Fibroblast of skin of abdomen (primary cell): Measurements from ENCODE around the gene SLAMF8.
A peak's percentile ranks its signal among the peaks of the same experiment; 100 is the strongest.

ENCODE experiments used
- DNase-seq: peaks from one replicate; pipeline ENCODE4 v3.0.0-alpha.2; 2013

SLAMF8 gene

DNA sequence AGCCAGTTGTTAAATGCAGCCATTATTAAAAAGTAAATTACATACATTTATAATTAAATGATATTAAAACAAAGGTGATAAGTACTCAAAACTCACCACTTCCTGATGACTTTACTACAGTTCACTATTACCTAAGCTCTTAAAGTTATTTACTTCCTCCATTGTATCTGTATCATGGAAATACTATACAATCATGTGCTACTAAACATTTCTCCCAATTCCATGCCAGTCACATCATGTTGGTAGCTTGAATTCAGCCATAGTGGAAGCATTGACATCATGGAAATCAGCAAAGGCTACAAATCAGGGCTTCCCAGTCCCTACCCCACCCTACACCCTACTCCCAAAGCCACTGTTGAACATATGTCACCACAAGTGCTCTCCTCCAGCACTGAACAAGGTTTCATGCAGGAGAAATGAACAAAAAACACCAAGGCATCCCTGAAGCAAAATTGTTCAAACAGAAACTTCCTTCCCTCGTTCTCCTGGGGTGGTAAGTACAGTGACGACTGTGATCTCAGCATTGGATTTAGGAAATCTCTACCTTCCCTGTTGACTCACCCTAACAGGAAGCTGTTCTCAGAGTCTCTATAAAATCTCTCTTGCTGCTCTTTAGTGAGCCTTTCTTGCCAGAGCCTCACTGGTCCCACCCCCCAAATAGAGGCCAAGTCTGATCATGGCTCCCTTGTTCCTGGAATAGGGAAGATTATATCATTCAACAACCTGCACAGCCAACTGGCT, 23.1 kb downstream of the SLAMF8 start:
- peak; percentile 35 for DNase-seq

GRCh38 chr1:159851407-159851806, 24.7 kb downstream of the SLAMF8 start:
- DNase-seq, result no peak

DNA sequence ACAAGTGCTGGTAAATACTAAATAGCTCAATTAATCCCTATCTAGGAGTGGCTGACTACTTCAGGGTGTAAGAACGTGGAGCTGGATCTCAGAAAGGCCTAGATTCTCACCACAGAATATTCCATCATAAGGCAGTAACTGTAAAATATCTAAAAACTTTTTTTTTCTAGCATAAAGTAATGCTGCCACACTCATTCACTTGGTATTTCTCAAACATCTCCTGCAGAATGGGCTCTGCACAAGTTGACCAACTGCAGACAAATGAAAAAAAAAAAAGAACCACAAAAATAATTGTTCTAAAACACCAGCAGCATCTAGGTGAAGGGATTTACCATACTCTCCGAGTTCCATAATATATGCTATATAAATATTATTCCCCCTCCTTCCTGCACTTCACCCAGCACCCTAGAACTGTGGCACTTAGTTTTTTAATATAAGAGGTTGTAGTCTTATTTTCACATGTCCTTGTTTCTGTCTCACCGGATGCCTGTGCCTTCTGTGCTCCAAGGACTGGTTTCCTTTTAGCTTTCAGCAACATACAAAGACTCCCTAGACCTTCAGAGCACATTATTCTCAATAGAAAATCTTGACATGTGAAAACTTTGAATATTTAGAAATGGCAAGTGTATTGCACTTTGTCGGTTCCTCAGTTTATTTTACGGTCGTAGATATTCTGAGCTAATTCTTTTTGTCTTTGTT, 26.9 kb downstream of the SLAMF8 start:
- DNase-seq, result peak; percentile 65

DNA sequence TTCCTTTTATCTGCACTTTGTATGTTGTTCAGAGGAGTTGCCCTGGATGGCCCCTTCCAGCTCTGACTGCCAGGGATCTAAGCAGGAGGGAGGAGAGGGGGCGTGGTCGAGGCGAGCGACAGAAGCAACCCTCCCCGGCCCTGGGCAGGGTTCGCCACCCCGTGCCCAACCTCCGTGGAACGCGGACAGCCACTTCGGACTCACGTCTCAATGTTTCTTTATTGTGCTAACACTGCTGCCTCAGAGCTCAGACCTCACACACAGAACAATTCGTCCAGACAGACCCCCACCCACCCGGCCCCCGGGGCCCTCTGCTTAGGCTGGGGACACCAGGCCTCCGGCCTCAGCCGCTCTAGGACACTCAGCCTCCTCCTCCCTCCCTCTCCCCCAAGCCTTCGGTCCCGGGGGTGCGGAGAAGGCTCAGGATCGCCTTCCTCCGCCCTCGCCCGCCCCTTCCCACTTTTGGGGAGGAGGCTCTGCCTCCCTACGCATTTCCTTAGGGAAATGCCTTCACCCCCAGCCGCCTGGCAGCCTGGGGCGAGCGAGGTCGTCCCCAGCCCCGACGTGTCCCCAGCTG, 27.5 kb downstream of the SLAMF8 start:
- DNase-seq, result no peak

GRCh38 chr1:159854693-159855192, 28.1 kb downstream of the SLAMF8 start:
- DNase-seq, result peak; percentile 82

DNA sequence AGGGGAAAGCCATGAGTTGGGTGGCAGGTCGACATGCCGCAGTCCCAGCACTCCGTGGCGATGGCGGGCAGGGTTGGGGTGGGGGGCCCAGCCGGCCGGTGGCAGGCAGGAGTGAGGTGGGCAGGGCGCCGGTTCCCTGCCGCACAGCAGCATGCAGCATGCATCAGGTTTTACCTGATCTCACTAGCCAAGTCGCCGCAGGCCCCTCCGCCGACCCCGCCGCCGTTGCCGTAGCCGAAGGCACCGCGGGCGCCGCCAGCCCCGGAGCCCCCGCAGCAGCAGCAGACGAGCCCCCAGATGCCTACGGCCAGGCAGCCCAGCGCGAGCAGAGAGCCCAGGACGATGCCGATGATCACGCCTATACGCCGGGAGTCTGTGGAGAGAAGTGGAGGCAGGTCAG, 29.0 kb downstream of the SLAMF8 start:
- DNase-seq, result no peak

DNA sequence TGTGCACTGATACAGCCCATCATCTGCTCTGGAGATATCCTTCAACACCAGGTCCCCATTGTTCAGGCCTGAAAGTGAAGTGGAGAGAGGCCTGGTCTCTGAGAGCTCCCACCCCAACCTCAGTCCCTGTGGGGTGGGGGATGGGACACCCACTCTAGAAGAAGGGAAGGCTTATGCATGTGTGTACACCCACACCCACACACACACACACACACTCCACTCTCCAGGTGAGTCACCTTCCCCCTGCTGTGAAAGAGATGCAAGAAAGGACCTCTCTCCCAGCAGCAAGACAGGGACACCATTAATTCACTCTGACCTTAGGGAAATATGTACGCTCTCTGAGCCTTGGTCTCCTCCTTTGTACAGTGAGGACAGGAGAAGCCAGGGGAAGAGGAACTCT, 29.9 kb downstream of the SLAMF8 start:
- DNase-seq, result no peak

DNA sequence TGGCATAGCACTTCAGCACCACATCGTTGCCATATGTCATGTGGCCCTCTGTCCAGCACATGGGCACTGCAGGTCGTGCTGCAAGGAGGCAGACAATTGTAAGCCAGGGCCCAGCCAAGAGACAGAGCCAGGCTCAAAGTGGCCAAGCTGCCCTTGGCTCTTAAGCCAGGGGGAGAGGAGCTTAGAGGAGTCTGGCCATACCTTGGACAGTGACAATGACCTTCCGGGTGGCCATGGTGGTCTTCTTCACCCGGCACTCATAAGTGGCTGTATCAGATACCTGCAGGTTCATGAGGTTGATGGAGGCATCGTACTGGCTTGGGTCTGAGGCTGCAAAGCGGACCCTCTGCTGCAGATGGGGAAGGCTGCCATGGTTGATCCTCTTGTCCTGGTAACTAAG, 31.2 kb downstream of the SLAMF8 start:
- DNase-seq, result no peak

- DNase-seq, result no peak
These were observed 33.2 kb downstream of the SLAMF8 start for GRCh38 chr1:159859767-159860322.

DNA sequence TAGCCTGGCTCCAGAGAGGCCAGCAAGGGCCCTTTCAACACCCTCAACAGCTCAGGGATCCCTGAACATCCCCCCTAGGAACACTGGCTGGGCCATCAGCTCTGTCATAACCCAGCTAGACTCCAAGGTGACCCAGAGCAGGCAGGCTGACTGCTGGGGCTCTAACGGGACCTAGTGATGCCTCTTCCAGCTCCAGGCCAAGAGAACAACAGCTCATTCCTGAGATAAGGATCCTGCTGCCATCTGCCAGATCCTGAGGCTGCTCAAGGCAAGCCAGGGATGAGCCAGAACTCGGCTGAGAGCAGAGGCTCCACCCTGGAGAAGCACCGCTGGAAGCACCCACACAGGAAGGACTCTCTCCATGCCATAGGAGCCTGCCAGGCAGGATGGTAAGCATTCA, 33.8 kb downstream of the SLAMF8 start:
- no peak for DNase-seq

DNA sequence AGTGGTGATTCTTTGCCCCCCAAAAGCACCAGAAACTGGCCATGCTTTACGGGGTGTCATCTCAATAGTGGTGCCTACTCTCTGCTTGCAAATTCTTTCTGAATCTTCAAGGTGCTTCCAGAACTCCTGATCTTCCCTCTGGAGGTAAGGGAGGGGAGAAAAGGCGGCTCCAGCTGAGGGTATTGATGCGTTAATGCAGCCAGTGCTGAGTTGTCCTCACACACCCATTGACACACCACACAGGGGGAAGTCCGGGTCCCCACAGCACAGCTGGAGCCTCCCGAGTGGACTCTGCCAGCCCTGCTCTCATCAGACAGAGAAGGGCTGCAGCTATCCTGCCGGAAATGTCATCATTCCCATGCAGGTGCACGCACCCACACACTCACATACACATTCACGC, 34.5 kb downstream of the SLAMF8 start:
- DNase-seq, result no peak

DNA sequence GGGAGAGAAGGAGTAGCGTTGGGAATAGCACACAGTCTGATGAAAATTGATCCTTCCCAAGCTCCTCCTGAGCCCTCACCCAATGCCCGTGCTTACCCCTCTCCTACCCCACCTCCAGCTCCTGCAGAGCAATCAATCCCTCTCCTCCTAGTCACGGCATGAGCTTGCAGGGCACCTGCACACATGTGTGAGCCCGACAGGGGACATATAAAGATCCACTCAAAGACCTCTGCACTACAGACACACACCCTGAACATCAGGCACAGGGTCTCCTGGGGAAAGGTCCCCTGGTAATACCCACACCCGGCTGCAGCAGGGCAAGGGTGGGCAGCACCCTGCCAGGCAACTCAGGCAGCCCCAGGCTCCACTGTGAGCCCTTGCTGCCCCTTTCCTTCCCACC, 35.4 kb downstream of the SLAMF8 start:
- no peak for DNase-seq

GRCh38 chr1:159862557-159862956, 35.9 kb downstream of the SLAMF8 start, which contains the start of gene VSIG8:
TSS of gene VSIG8 (minus strand) at chr1:159862657. CDS start at chr1:159862521, 136 bp downstream.
- DNase-seq, result no peak

GRCh38 chr1:159864262-159864661, 37.6 kb downstream of the SLAMF8 start:
- no peak for DNase-seq

DNA sequence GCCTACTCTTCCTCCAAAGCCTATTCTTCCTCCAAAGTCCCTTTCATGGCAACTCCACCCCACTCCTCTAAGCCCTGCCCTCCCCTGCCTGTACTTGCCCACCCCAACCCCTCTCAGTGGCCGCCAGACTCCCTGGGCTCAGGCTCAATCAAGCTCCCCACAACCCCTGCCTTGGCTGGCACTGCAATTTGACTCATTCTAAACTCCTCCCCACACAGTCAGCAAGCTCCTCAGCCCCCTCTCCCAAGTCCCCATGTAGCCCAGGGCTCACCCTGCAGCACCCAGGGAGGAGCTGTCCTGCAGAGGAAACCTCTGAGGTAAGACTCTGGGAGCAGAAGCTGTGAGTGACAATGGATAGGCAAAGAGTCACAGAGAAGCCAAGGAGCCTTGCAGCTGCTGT, 39.4 kb downstream of the SLAMF8 start:
- no peak for DNase-seq

DNA sequence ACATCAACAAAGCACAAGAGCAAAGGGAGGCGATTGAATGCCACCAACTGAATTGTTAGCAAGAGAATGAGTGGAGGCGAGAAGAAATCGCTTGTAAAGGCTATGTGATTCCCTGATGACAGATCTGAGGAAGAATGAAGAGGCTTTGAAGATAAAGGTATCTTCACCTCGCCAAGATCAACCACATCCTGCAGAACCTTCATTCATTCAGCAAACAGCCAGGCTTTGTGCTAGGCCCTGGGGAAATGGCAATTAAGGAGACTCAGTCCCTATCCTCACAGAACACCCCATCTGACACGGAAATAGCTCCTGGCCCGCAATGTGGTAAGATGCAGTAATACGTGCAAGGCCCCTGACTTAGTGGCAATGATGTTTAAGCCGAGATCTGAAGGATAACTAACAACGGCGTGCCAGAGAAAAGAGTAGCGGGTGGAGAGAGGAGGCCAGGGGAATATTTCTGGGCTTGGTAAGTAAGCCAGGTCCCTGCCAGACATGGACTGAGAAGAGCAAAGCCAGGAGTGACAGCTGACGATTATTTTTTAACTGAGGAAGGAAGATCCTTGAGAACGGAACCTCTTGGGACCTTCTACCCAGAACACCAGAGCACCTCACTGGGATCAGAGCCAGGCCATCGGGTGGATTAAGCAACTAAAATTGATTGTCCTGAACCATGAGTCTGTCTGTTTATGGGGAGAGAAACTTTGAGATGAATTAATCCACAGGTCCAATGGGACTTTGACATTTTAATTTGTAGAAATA, 40.4 kb downstream of the SLAMF8 start:
- DNase-seq, result no peak

- no peak for DNase-seq
These were observed 41.0 kb downstream of the SLAMF8 start for GRCh38 chr1:159867664-159868026.

- no peak for DNase-seq
These were observed 42.1 kb downstream of the SLAMF8 start for GRCh38 chr1:159868766-159869165.

DNA sequence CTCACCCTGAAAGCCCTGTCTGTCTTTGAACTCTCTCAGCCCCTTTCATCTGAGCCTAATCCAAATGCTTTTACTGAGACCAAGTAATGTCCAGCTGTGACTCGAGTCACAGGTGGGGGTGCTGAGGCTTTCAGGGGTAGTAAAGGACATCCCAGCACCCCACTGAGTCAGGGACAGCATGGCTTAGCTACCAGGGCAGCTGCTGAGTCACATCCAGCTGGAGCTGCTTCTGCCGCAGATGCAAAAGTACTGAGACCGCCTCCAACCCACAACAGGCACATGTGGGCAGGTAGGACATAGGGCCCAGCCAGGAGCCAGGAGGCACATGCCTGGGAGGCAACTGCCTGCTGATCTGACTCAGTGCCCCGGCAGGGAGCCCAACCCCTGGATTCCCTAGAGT, 42.5 kb downstream of the SLAMF8 start:
- DNase-seq, result peak; percentile 50

- no peak for DNase-seq
These were observed 42.9 kb downstream of the SLAMF8 start for GRCh38 chr1:159869607-159870006.

DNA sequence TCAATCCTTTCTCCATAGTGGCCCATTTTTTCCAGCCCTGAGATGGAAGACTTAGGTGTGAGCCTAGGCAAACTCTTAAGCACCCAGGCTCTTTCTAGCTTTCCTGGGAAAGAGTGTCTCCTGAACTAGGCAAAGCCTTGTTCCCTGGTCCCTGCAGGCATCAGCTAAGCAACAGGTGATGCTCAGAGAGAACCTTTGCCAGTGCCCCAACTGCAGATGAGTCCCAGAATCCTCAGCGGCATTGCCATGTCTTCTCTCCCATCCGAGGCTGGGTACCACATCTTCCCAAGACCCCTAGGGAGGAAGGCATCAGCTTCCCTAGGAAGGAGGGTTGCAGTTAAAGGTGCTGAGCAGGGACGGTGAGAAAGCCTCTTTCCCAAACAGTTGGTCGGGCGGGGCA, 44.0 kb downstream of the SLAMF8 start:
- DNase-seq, result no peak

DNA sequence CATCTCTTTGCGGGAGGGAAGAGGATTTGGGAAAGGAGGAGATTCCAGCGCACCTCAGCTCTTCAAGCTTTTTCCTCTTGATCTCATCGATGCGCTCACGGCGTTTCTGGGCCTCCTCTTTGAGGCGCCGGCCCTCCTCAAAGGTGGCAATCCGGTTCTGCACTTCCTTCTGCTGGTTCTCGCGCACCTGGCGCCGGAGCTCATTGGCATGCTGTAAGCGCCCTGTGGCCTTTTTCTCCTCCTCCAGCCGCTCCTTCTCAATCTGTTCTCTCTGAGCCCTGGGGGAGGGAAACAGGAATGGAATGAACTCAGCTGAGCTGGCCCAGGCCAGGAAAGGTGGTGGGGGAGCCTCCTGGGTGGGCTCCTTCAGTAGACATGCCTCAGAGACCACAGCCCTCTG, 46.2 kb downstream of the SLAMF8 start:
- DNase-seq, result no peak
